HG03521 (cell line): ENCODE data around the gene TKFC.

Experiments used
- ATAC-seq: cut with Tn5 transposase; IDR thresholded peaks from one replicate; pipeline ENCODE4 v1.9.1; 2021; ENCODE audit warnings: mild to moderate bottlenecking, moderate library complexity; ENCODE audit not compliant: unreplicated experiment

Gene TKFC

GRCh38 chr11:61332797-61333549 is at the start of gene TKFC, which contains the start of gene DDB1:
TKFC (plus strand) TSS chr11:61333228; CDS start chr11:61334729, 1,501 bp downstream.
DDB1 (minus strand) TSS chr11:61333105; CDS start chr11:61332968, 137 bp downstream.
- peak; percentile 86 for ATAC-seq

GRCh38 chr11:61283613-61284012 is 49.4 kb upstream of the TKFC start:
- no peak for ATAC-seq

GRCh38 chr11:61287338-61287977 is 45.6 kb upstream of the TKFC start:
- ATAC-seq: no peak

GRCh38 chr11:61290905-61291690 is 41.9 kb upstream of the TKFC start:
- no peak for ATAC-seq

- ATAC-seq: no peak
Observed at GRCh38 chr11:61292356-61292755, 40.7 kb upstream of the TKFC start.

GRCh38 chr11:61293867-61294716 is 38.9 kb upstream of the TKFC start:
- ATAC-seq: peak; percentile 15

- ATAC-seq: peak; percentile 68
Observed at GRCh38 chr11:61294717-61295595, 38.1 kb upstream of the TKFC start, which contains the start of gene VWCE. VWCE (minus strand) TSS chr11:61295316; CDS start chr11:61295037, 279 bp downstream.

GRCh38 chr11:61295596-61295926 is 37.5 kb upstream of the TKFC start:
- no peak for ATAC-seq

GRCh38 chr11:61297341-61297740 is 35.7 kb upstream of the TKFC start:
- no peak for ATAC-seq

- no peak for ATAC-seq
Observed at GRCh38 chr11:61297746-61298145, 35.3 kb upstream of the TKFC start.

- ATAC-seq: no peak
Observed at GRCh38 chr11:61298663-61299244, 34.3 kb upstream of the TKFC start.

GRCh38 chr11:61302550-61302949 is 30.5 kb upstream of the TKFC start:
- no peak for ATAC-seq

- no peak for ATAC-seq
Observed at GRCh38 chr11:61303725-61304124, 29.3 kb upstream of the TKFC start.

GRCh38 chr11:61305417-61305816 is 27.6 kb upstream of the TKFC start:
- ATAC-seq: no peak

- no peak for ATAC-seq
Observed at GRCh38 chr11:61306221-61306620, 26.8 kb upstream of the TKFC start.

GRCh38 chr11:61307354-61307753 is 25.7 kb upstream of the TKFC start:
- no peak for ATAC-seq

- ATAC-seq: no peak
Observed at GRCh38 chr11:61309141-61309540, 23.9 kb upstream of the TKFC start.

GRCh38 chr11:61309739-61310138 is 23.3 kb upstream of the TKFC start:
- no peak for ATAC-seq

- ATAC-seq: no peak
Observed at GRCh38 chr11:61310749-61311148, 22.3 kb upstream of the TKFC start.
